ENCODE results near the gene PCGF5.
"Not testable (repeated sequence)": the region's sequence is repeated elsewhere in the genome, so short reads cannot be mapped to it uniquely, and the experiment has no call there.

Gene PCGF5

DNA sequence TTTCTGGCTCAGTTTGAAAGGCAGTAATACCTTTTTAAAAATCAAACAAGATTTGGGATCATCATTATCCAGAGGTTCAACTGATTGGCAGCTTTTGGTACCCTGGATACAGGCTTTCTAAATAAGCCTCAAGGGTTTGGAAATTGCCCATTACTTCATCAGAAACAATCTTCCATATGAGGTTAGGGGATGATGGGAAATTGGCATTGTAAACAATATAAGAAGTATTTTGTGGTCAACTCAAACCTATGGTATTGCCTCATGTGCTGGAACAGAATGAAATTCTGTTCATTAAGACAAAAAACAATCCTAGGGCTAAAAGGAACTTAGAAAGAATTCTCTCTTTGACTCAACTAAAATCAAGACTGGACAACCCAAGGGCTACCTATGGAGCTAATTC, 97.1 kb downstream of the PCGF5 start:
- no peak overlapping the region for H3K4me3 ChIP-seq (ENCODE audit: low read length in 2 of 2)
- H3K9ac ChIP-seq (ENCODE audit: low read depth in 1 of 2, low read length in 2 of 2): no peak overlapping the region
- H3K27me3 ChIP-seq (ENCODE audit: control insufficient read depth in 2 of 2, insufficient read depth in 2 of 2, low read length in 2 of 2): peaks cover 0 to 2% of the 10 kb centered on the region in 2 donors
- H3K36me3 ChIP-seq (ENCODE audit: control insufficient read depth in 2 of 2, insufficient read depth in 2 of 2, low read length in 2 of 2): no peaks in the 10 kb centered on the region
- H3K9me3 ChIP-seq (ENCODE audit: control insufficient read depth in 2 of 2, low read length in 2 of 2): no peaks in the 10 kb centered on the region
- no peak overlapping the region for H3K27ac ChIP-seq (ENCODE audit: low read depth in 2 of 2, low read length in 2 of 2)
- no peaks in the 10 kb centered on the region for H3K4me1 ChIP-seq (ENCODE audit: control insufficient read depth in 2 of 2, insufficient read depth in 2 of 2, low read length in 2 of 2)

DNA sequence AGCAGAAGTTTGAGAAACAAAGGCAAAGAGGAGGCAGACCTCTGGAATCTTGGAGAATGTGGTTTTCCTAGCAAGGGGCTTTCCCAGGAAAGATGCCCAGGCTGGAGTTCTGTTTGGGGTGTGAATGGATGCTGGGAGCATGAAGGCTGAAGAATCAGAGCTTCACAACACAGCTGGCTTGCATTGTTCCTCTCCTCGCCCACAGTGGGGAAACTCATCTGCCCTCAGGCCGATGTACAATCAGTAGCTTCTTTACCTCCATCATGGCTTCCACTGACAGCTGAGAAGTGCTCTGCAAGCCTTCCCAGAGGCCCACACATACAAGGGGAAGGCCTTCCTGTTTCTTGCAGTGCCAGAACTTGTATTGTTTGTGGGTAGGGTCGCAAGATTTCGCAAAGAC, 98.9 kb downstream of the PCGF5 start:
- Histone ChIP-seq H3K4me3 (ENCODE audit: low read length in 2 of 2) (no peak overlapping the region), H3K27ac (ENCODE audit: low read depth in 2 of 2, low read length in 2 of 2) (no peak overlapping the region), H3K9me3 (ENCODE audit: control insufficient read depth in 2 of 2, low read length in 2 of 2) (no peaks in the 10 kb centered on the region), H3K9ac (ENCODE audit: low read depth in 1 of 2, low read length in 2 of 2) (no peak overlapping the region), H3K27me3 (ENCODE audit: control insufficient read depth in 2 of 2, insufficient read depth in 2 of 2, low read length in 2 of 2) (no peaks in the 10 kb centered on the region), H3K36me3 (ENCODE audit: control insufficient read depth in 2 of 2, insufficient read depth in 2 of 2, low read length in 2 of 2) (no peaks in the 10 kb centered on the region), H3K4me1 (ENCODE audit: control insufficient read depth in 2 of 2, insufficient read depth in 2 of 2, low read length in 2 of 2) (no peaks in the 10 kb centered on the region)

DNA sequence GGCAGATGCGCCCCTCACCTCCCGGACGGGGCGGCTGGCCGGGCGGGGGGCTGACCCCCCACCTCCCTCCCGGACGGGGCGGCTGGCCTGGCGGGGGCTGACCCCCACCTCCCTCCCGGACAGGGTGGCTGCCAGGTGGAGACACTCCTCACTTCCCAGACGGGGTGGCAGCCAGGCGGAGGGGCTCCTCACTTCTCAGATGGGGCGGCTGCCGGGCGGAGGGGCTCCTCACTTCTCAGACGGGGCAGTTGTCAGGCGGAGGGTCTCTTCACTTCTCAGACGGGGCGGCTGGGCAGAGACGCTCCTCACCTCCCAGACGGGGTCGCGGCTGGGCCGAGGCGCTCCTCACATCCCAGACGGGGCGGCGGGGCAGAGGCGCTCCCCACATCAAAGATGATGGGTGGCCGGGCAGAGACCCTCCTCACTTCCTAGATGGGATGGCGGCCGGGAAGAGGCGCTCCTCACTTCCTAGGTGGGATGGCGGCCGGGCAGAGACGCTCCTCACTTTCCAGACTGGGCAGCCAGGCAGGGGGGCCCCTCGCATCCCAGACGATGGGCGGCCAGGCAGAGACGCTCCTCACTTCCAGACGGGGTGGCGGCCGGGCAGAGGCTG, 102.9 kb downstream of the PCGF5 start:
- H3K36me3 ChIP-seq (ENCODE audit: control insufficient read depth in 2 of 2, insufficient read depth in 2 of 2, low read length in 2 of 2); H3K27me3 ChIP-seq (ENCODE audit: control insufficient read depth in 2 of 2, insufficient read depth in 2 of 2, low read length in 2 of 2); H3K27ac ChIP-seq (ENCODE audit: low read depth in 2 of 2, low read length in 2 of 2); H3K4me1 ChIP-seq (ENCODE audit: control insufficient read depth in 2 of 2, insufficient read depth in 2 of 2, low read length in 2 of 2); H3K9ac ChIP-seq (ENCODE audit: low read depth in 1 of 2, low read length in 2 of 2); H3K4me3 ChIP-seq (ENCODE audit: low read length in 2 of 2); H3K9me3 ChIP-seq (ENCODE audit: control insufficient read depth in 2 of 2, low read length in 2 of 2): not testable (repeated sequence)

DNA sequence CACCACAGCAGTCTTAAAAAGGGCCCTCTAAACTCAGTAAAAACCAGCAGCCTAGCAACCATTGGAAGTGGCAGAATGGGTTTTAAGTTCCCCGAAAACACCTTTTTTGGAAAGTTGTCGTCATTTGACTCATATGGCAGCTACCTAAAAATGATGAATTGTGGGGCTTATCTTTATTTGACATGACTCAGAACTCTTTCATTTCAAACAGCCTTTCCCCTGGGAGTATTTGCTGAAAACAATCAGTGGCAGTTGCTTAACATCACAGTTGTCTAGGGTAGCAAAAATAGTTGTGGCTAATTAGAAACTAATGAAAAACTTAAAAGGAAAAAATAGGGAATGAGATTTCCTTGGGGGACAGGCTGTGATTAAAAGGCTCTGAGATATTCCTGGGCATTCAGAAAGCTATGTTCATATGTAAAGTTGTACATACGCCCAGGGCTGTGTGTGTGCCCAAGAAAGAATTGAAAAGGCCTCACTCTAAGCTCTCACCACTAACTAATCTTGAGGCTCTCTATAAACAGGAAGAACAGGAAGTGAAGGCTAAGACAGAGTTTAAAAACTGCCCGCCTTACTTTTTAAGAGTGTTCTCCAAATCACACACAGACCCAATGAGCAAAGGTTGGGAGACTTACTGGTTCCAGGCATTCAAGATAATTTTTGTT, 108.0 kb downstream of the PCGF5 start:
- Histone ChIP-seq H3K9me3 (ENCODE audit: control insufficient read depth in 2 of 2, low read length in 2 of 2) (no peaks in the 10 kb centered on the region), H3K27ac (ENCODE audit: low read depth in 2 of 2, low read length in 2 of 2) (no peak overlapping the region), H3K27me3 (ENCODE audit: control insufficient read depth in 2 of 2, insufficient read depth in 2 of 2, low read length in 2 of 2) (no peaks in the 10 kb centered on the region), H3K4me1 (ENCODE audit: control insufficient read depth in 2 of 2, insufficient read depth in 2 of 2, low read length in 2 of 2) (no peaks in the 10 kb centered on the region), H3K4me3 (ENCODE audit: low read length in 2 of 2) (no peak overlapping the region), H3K9ac (ENCODE audit: low read depth in 1 of 2, low read length in 2 of 2) (no peak overlapping the region), H3K36me3 (ENCODE audit: control insufficient read depth in 2 of 2, insufficient read depth in 2 of 2, low read length in 2 of 2) (no peaks in the 10 kb centered on the region)

All from mucosa of rectum (tissue), 2 donors.